Sigmoid colon (tissue), 7 donors: ENCODE results near the gene STEAP3. TPM values are rescaled to one million over a fixed set of nuclear protein-coding genes. Genes with fewer than 3 reads are reported as not detected.
A peak's percentile ranks its signal among the peaks of the same experiment; 100 is the strongest.

Experiments used
- DNase-seq: peaks from one replicate; pipeline ENCODE4 v3.0.0-alpha.2; 2019
- H3K27ac ChIP-seq, 4 donors: fragments of 200-600 bp; sonication (generic); one replicate each; pipeline ENCODE4 v1.5.1; 2016 to 2019; ENCODE audit warnings: mild to moderate bottlenecking in 1 of 4
- H3K27me3 ChIP-seq, 3 donors: fragments of 200-600 bp; sonication (generic); one replicate each; pipeline ENCODE4 v1.5.1; 2019; ENCODE audit warnings: mild to moderate bottlenecking in 1 of 3
- H3K36me3 ChIP-seq, 4 donors: fragments of 200-600 bp; sonication (generic); one replicate each; pipeline ENCODE4 v1.5.1; 2016 to 2019
- H3K4me1 ChIP-seq, 4 donors: fragments of 200-600 bp; sonication (generic); one replicate each; pipeline ENCODE4 v1.5.1; 2017 to 2019
- H3K4me3 ChIP-seq, 4 donors: fragments of 200-600 bp; sonication (generic); one replicate each; pipeline ENCODE4 v1.5.1; 2017 to 2019; ENCODE audit warnings: mild to moderate bottlenecking in 2 of 4, moderate library complexity in 1 of 4
- H3K9me3 ChIP-seq, 4 donors: fragments of 200-600 bp in 3 of 4; sonication (generic) in 3 of 4; one replicate each; pipeline versions ENCODE4 v1.5.1 to v1.6.1; 2013 to 2019
- EP300 ChIP-seq, 4 donors: sonication (generic); formaldehyde crosslinking; IDR thresholded peaks; one replicate each; pipeline ENCODE4 v1.6.1; 2017; ENCODE audit warnings: antibody characterized with exemption in 4 of 4
- POLR2A ChIP-seq, 2 donors: fragments of 450-650 bp; IDR thresholded peaks; one replicate each; pipeline ENCODE4 v1.6.1; 2016; ENCODE audit warnings: antibody characterized with exemption in 2 of 2, mild to moderate bottlenecking in 2 of 2, moderate library complexity in 2 of 2
- POLR2AphosphoS5 ChIP-seq, 4 donors: sonication (generic); formaldehyde crosslinking; IDR thresholded peaks; one replicate each; pipeline ENCODE4 v1.6.1; 2017; ENCODE audit warnings: antibody characterized with exemption in 4 of 4
- WGBS, 2 donors: extraction: QIAGEN DNeasy Blood & Tissue Kit; methylation state at CpG; one replicate each; pipeline ENCODE4 v1.1.7; 2013; 5-methylcytosine and 5-hydroxymethylcytosine counted together
- intact Hi-C: fragments of 100-400 bp; cut with DNase I; formaldehyde crosslinking; loops from one replicate; pipeline ENCODE4 v1.15.1; 2023
- polyA plus RNA-seq, 3 donors: library from polyadenylated mRNA; stranded (reverse); fragments of 200-250 nt; gene quantifications; one replicate each; pipeline ENCODE4 v1.2.3, GENCODE V29; 2013
- total RNA-seq, 4 donors: library from RNA; depleted of rRNA; stranded (reverse); fragments of >200 nt; gene quantifications; one replicate each; pipeline ENCODE4 v1.1.0, GENCODE V29; 2016
- TF ChIP-seq, protein P1 (sequence below), 4 experiments: fragments of 450-650 bp in 3 of 4; fragments of 200-600 bp in 1 of 4; IDR thresholded peaks; one replicate each; pipeline ENCODE4 v1.5.1; 2016 to 2019; ENCODE audit warnings: antibody characterized with exemption in 4 of 4, mild to moderate bottlenecking in 3 of 4, moderate library complexity in 2 of 4
- donor health status: healthy with polysubstance abuse.
- donor health status: Bipolar disorder and iron deficiency.
- donor health status: healthy.

STEAP3 gene
- total and polyA plus RNA-seq, 7 donors: 1.4 to 16.4 (median 2.8) TPM

DNA sequence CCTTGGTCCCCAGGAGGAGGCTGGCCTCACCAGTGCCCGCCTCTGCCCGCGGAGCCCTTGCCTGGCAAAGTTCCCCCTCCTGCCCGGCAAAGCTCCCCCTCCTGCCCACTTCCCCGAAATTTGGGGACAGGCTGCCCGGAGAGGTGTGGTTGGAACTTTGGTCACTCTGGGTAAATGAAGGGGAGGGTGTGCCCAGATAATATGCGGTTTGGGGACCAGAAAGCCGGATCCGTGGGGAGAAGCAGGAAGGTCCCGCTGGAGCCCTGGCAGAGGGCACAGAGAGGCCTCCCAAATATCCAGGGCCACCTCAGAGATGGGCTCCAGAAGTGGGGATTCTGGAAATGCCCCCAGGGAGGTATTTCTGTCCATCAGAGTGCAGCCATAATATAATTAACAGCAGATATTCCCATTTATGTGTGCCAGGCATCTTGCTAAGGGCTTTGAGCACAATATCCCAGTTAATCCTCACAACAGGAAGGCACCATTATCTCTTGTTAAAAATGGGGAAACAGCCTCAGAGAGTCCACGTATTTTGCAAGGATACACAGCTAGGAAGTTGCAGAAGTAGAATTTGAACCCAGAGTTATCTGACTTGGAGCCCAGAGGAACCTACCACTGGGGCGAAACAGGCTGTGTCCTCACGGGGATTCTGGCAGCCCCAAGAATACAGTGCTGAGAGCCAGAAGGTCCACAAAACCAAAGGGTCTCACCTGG is 914 bp downstream of the STEAP3 start:
- Histone ChIP-seq H3K4me1 (peaks cover 0 to 14% (median 10%) of the 10 kb centered on the region in 4 donors), H3K4me3 (peak overlapping the region in 3 of 4 donors; percentile 47 to 67 (median 54)), H3K9me3 (no peaks in the 10 kb centered on the region), H3K36me3 (no peaks in the 10 kb centered on the region), H3K27ac (peak overlapping the region in 1 of 4 donors; percentile 7), H3K27me3 (peaks cover 0 to 14% (median 0%) of the 10 kb centered on the region in 3 donors)
- intact Hi-C loops: no loop called here
- TF ChIP-seq POLR2A (IDR thresholded peaks at IDR 0.05) (no peak), POLR2AphosphoS5 (IDR thresholded peaks at IDR 0.05) (no peak), EP300 (IDR thresholded peaks at IDR 0.05) (no peak)
- TF ChIP-seq, protein P1, sequence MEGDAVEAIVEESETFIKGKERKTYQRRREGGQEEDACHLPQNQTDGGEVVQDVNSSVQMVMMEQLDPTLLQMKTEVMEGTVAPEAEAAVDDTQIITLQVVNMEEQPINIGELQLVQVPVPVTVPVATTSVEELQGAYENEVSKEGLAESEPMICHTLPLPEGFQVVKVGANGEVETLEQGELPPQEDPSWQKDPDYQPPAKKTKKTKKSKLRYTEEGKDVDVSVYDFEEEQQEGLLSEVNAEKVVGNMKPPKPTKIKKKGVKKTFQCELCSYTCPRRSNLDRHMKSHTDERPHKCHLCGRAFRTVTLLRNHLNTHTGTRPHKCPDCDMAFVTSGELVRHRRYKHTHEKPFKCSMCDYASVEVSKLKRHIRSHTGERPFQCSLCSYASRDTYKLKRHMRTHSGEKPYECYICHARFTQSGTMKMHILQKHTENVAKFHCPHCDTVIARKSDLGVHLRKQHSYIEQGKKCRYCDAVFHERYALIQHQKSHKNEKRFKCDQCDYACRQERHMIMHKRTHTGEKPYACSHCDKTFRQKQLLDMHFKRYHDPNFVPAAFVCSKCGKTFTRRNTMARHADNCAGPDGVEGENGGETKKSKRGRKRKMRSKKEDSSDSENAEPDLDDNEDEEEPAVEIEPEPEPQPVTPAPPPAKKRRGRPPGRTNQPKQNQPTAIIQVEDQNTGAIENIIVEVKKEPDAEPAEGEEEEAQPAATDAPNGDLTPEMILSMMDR (IDR thresholded peaks at IDR 0.05): no peak
- no peak for DNase-seq
- WGBS, 2 donors: 10 to 26% methylated on average over 13 of the region's 13 CpGs

DNA sequence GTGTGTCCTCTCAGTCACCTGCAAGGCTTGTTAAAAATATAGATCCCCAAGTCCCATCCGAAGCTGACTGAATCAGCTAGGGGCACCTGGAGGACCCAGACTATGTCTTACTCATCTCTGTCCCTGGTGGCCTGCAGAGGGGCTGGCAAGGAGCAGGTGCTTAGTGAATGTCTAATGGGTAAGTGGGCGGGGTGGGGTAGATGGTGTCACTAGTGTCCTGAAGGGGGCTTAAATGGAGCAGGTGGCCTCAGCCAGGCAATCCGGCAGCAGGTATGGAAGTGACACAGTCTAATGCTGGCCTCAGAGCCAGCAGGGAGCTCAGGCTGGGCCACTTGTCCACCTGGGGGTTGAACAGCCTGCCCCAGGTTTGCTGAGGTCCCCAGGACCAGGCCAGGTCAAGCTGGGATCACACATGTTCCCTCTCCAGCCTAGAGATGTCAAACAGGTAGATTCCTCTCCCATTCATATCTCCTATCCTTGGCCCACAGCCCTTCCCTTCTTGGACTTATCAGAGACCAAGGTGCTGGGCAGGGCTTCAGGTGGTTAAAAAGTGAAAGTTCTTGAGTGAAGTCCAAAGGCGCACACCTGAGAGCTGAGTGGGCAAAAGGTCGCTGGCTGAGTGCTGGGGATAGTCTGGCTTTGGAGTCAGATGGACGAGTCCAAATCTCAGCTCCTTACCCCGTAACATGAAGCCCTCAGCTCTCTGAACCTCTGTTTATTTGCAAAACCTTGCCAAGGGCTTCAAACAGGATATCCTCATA is 1.7 kb downstream of the STEAP3 start:
- intact Hi-C loops: no loop called here
- 49 to 78% methylated on average over 7 of the region's 7 CpGs for WGBS, 2 donors
- H3K27me3 ChIP-seq: peaks cover 0 to 14% (median 0%) of the 10 kb centered on the region in 3 donors
- peaks cover 0 to 14% (median 10%) of the 10 kb centered on the region in 4 donors for H3K4me1 ChIP-seq
- H3K27ac ChIP-seq: no peak overlapping the region
- no peak for DNase-seq
- H3K4me3 ChIP-seq: no peak overlapping the region
- H3K36me3 ChIP-seq: no peaks in the 10 kb centered on the region
- H3K9me3 ChIP-seq: no peaks in the 10 kb centered on the region
- TF ChIP-seq EP300 (IDR thresholded peaks at IDR 0.05) (no peak), POLR2A (IDR thresholded peaks at IDR 0.05) (no peak), POLR2AphosphoS5 (IDR thresholded peaks at IDR 0.05) (no peak)
- TF ChIP-seq, protein P1 (IDR thresholded peaks at IDR 0.05): no peak

DNA sequence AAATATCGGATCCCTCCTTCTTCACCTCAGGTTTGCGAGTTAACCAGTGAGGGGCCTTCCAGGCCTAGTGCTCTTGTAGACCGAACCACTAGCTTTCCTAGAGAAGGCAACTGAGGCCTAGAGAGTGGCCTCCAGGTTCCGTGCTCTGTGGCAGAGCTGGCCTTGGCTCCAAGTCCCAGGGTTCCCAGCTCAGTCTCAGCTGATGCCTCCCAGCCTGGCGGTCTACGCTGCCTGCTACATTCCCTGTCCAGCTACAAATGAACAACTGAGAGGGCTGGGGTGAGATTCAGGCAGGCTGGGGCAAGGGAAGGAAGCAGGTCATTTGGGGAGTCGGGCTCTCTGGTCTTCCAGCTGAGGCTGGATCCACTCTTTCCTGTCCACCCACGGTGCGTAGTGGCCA is 2.3 kb downstream of the STEAP3 start:
- TF ChIP-seq EP300 (IDR thresholded peaks at IDR 0.05) (no peak), POLR2AphosphoS5 (IDR thresholded peaks at IDR 0.05) (no peak), POLR2A (IDR thresholded peaks at IDR 0.05) (no peak)
- TF ChIP-seq, protein P1 (IDR thresholded peaks at IDR 0.05): no peak
- Histone ChIP-seq H3K36me3 (no peaks in the 10 kb centered on the region), H3K4me1 (peaks cover 0 to 14% (median 10%) of the 10 kb centered on the region in 4 donors), H3K27me3 (peaks cover 0 to 14% (median 0%) of the 10 kb centered on the region in 3 donors), H3K27ac (no peak overlapping the region), H3K4me3 (no peak overlapping the region), H3K9me3 (no peaks in the 10 kb centered on the region)
- intact Hi-C loops: no loop called here
- 88 to 90% methylated on average over 9 of the region's 9 CpGs for WGBS, 2 donors
- DNase-seq: no peak

DNA sequence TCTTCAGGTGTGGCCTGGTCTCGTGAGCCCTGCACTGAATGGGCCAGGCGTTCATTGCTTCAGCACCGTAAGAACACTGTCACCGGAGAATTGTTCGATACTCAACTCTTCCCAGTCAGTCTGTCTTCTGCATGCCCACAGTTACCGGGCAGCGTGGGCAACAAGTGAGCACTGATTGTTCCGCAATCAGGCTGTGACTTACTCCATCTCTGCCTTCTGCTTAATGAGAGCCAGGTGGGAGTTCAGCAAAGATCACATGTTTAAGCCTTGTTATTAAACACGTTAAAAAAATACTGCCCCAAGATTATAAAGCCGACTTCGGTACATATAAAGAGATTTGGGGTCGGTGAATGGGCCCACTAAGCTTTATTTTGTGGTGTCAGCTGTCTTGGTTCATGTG is 3.7 kb downstream of the STEAP3 start:
- Histone ChIP-seq H3K36me3 (no peaks in the 10 kb centered on the region), H3K4me1 (peaks cover 0 to 14% (median 10%) of the 10 kb centered on the region in 4 donors), H3K9me3 (no peaks in the 10 kb centered on the region), H3K4me3 (no peak overlapping the region), H3K27me3 (peaks cover 0 to 14% (median 0%) of the 10 kb centered on the region in 3 donors), H3K27ac (no peak overlapping the region)
- DNase-seq: no peak
- intact Hi-C loops: no loop called here
- WGBS, 2 donors: 96 to 97% methylated on average over 12 of the region's 12 CpGs
- TF ChIP-seq POLR2AphosphoS5 (IDR thresholded peaks at IDR 0.05) (no peak), POLR2A (IDR thresholded peaks at IDR 0.05) (no peak), EP300 (IDR thresholded peaks at IDR 0.05) (no peak)
- TF ChIP-seq, protein P1 (IDR thresholded peaks at IDR 0.05): no peak
